GM19455 (cell line): ENCODE measurements around the gene MUC6.

ENCODE experiments used
- ATAC-seq: cut with Tn5 transposase; IDR thresholded peaks from one replicate; pipeline ENCODE4 v1.9.1; 2021; ENCODE audit not compliant: unreplicated experiment

MUC6 gene

DNA sequence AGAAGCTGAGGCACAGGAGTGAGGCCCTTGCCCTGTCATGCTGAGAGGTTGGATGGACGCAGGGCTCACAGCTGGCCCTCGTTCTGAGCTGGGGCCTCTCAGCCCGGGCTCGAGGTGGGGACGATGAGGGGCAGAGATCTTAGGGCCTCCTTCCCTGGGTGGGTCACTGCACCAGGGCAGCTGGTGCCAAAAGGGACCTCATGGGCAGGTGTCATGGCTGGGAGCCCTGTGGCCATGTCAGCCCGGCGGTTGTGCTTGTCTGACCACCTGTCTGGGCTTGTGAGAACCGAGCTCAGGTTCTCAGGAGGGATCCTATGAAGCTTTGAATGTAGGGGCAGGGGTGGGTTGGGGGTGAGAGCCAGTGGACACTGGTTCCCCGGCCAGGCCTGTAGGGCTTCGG is 1.8 kb upstream of the MUC6 start:
- no peak for ATAC-seq

DNA sequence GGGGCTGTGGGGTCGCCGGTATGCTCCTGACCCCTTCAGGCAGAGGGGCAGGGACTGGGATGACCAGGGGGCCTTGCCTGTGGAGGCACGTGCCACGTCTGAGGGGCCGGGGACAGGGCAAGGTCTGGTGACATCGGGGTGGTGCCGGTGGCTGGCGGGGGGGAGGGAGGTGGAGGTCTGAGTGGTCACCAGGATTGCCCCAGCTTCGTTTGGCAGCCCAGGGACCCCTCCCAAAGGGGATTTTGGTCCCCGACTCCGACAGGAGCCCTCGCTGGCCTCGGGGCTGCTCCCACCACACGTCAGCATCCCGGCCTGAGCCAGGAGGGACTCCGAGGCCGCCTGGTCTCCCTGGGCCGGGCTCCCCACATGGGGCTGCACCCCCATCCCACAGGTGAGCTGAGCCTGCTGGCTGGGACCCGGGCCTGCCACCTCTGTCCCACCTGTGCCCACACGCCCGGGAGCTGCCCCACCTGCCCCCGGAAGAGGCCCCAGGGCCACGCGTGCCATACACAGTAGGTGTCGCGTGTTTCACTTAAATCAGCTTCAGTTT is 1.1 kb upstream of the MUC6 start:
- ATAC-seq, result no peak

DNA sequence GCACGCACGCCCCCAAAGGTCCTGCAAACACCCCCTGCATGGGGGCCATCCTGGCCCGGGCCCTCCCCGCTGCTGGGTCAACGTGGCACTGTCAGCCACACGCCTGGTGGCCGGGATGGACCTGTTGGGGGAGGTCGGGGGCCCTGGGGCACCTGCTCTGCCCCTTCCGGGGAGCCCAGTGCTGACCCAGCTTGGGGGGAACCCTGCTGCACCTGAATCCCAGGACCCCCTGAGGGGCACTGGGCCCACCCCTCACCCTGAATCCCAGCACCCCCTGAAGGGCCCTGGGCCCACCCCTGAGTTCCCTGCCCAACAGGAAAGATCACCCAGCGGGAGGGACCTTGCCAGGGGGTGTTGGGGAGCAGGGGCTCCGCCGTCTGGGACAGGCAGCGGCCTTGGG is 413 bp upstream of the MUC6 start:
- no peak for ATAC-seq

DNA sequence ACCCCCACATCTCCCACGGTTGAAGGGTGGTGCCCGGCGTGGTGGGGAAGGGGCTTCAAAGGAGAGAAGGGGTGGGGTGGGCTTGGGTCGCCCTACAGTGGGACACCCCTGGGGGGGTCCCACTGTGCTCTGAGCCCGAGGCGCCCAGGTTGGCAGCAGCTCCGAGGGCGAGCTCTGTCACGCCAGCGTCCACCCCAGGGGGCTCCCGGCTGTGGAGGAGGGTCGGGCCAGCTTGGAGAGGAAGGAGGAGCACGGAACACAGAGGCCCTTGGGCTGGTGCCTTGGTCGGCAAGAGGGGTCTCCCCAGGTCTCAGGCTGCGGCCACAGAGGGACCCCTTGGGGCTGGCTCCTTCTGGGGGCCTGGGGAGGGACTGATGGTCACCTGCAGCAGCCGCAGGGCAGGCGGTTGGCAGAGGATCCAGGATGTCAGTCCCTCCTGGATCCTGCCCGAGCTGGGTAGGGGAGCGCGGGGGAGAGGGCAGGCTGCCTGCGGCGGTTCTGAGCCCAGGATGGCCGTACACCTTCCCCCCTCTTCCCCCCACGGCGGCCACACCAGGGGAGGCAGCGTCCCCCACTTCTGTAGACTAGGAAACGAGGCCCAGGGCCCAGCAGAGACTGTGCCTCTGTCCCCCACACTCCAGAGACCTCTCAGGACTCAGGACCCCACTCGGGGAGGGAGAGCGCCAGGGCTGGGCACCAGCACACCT is 788 bp downstream of the MUC6 start:
- no peak for ATAC-seq

DNA sequence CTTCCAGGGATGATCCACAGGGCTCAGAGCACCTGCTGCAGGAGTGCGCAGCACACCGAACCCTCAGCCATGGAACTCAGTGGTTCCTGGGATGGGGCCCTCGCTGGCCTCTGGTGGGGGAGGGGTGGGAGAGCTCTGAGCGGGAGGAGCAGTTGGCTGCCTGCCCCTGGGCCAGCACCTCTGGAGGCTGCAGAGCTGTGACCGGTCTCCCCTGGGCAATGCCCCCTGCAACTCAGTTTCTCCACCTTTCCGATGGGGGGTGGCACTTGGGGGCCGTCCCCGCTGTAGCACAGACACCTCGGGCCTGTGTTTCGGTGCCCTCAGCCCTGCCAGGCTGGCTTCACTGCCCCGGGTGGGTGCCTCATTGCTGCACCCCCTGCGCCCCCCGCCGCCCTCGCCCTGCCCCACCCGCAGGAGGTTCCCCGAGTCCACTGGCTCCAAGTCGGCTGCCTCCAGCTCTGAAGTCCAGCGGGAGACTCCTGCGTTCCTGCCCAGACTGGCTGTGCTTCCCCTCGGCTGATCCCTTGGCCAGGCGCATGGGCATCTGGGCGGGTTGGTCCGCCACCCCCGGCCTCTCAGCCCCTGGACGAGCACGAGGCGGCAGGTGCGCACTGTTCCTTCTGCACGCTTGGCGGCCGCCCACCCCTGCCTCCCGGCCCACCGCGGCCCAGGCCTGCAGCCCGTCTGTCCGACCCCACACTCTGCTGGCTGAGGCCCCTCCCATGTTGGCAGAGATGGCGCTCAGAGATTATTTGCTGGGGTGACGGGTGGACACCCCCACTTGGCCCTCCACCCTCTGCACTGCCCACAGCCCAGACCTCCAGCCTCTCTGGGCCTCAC is 1.8 kb downstream of the MUC6 start:
- no peak for ATAC-seq

DNA sequence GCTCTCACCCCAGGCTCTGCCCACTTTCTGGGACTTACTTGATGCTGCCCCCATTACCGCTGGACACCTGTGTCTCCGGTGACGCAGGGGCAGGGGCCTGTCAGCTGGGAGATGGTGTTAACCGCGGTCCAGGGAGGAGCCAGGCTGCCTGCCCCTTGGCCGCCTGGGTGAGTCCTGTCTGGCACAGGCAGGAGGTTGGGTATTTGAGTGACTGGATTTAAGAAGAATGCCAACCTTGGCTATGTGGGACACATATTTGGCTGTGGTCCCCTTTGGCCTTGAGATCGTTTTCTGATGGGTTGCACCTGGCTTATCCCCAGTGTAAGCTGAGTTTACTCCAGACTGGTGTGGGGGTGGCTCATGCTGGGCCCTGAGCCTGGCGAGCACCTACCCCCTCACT is 2.5 kb downstream of the MUC6 start:
- no peak for ATAC-seq

DNA sequence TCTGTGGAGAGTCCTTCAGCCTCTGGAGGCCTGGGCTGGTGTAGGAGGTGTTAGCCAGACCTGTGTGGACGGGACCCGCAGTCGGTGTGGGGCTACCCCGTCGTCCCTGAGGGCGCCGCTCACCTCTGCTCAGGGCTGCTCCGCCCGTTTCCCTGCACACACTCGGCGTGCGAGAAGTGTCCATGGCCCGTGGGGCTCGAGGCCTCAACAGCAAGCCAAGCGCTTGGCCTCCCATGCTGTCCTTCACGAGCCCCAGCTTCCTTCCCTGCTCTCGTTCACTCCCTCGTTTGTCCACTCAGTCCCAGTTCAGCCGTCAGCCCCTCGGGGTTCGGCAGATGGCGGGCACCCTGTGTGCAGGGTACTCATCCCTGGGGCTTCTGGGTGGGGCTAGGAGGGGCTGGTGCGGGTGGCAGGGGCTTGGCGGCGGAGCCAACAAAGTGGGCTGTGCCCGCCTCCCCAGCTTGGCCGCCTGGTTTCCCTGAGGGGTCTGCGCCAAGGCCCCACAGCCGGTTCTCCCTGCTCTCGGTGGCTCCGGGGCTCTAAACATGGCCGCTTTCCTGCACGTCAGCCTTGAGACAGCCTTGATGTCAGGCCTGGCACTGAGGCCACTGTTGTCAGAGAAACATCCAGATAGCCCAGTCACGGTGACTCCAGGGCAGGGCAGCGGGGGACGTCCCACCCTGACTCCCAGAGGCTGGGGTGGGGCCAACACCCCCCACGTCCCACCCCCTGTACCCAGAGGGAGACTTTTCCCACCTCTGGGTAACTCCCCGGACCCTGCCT is 3.3 kb downstream of the MUC6 start:
- ATAC-seq, result no peak

DNA sequence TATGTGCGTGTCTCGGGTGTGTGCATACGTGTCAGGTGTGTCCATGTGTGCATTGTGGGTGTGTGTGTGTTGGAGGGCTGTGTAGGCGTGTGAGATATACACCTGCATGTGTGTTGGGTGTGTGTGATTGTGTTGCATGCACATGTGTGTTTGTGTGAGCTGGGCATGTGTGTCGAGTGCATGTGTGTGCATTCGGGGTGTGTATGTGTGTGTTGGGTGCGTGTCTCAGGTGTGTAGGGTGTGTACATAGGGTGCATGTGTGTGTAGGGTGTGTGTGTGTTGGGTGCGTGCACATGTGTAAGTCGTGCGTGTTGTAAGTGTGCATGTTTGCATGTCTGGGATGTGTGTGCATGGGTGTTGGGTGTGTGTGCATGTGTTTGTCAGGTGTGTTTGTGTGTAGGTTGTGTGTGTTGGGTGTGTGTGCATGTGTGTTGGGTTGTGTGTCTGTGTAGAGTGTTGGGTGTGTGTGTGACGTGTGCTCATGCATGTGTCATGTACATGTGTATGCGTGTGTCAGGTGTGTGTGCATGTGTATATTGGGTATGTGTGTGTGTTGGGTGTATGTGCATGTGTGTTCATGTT is 4.1 kb downstream of the MUC6 start:
- no peak for ATAC-seq

DNA sequence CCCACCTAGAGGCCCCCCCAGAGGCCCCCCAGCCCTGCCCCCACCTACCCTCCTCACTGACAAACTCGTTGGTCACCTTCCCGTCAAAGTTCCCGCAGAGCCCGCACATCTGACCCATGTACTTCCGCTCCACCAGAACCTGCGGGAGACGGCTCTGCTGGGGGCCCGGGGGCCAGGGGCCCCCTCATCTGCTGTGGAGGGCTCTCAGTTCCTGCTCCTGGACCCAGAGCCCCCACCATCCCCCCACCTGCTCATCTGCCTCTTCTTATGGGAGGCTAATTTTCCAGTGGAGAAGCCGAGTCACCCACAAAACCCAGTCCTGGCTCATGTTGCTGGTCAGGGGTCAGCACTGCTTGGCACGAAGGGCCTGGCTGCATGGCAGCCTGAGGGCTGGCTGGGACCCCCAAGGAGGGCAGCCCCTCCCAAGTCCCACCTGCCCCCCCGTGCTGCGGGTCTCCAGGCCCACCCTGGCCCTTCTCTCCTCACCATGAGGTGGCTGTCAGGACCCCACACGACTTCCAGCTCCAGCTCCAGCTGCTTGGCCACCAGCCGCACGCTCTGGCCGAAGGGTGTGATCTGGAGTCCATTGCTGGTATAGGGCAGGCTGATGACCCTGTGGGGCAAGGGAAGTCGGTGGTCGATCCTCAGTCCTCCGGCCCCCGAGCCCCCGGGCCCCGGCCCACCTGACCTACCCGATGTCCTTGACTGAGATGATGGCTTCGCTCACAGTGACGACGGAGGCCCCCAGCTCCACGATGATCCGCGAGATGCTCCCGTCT is 5.2 kb downstream of the MUC6 start:
- no peak for ATAC-seq

DNA sequence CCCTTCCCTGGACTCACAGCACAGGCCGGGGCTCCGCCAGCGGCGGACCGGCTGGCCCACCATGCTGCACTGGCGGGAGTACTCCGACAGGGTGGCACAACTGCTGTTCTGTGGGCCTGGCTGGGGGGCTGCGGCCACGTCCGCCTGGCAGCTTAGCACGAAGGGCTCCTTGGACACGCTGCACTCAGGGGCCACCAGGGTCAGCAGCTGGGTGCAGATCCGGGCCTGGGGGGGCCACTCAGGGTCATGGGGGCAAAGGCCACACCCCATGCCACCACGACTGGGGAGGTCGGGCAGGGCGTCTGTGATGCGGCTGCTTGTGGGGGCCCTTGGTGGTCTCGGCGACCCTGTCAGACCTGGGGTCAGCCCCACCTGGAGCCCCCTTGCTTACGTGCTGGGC is 6.0 kb downstream of the MUC6 start:
- no peak for ATAC-seq

DNA sequence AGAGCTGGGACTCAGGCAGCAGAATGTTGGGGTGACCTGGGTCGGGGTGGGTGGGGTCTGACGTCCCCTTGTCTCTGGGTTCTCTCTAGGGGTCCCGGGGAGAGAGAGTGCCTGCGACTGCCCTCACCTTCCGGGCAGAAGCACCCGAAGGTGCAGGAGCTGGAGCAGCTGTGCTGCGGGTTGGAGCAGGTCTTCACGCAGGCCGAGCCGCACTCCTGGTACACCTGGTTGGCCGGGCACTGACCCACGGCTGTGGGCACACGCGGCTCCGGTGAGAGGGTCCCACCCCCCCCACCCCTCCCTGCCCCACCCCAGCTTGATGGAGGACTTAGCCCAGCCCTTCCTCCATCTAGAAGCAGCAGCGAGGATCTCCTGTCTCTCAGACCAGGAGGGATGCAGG is 6.4 kb downstream of the MUC6 start:
- no peak for ATAC-seq

DNA sequence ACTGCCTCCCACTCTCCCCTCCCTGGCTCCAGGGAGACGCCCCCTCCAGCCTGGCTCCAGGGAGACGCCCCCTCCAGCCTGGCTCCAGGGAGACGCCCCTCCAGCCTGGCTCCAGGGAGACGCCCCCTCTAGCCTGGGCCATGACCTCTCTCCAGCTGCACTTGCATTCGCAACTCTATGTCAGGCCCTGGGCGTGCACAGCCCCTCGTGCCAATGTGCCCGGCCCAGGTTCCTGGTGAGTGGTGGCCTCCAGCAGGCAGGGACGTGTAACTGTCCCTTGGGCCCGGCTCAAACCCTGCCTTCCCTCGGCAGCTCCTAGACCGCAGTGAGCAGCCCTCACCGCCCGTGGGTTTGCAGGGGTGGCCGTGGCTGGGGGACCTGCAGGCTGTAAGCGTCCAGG is 6.9 kb downstream of the MUC6 start:
- ATAC-seq, result no peak

DNA sequence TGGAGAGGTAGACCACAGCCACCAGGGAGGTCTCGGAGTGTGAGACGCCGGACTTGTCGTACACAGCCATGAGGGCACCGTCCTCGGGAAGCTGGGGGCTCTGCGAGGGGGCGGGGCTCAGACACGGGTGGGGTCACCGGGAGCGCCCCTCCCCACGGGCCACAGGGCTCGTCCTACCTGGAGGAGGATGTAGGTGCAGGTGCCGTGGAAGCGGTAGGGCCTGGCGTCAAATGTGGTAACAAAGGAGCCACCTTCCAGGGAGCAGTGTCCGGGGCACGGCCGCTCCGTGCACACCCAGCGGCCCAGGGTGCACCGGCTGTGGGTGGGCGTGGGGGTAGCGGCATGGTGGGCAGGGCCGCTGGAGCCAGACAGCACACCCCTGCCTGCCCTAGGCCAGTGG is 7.5 kb downstream of the MUC6 start:
- ATAC-seq, result no peak

DNA sequence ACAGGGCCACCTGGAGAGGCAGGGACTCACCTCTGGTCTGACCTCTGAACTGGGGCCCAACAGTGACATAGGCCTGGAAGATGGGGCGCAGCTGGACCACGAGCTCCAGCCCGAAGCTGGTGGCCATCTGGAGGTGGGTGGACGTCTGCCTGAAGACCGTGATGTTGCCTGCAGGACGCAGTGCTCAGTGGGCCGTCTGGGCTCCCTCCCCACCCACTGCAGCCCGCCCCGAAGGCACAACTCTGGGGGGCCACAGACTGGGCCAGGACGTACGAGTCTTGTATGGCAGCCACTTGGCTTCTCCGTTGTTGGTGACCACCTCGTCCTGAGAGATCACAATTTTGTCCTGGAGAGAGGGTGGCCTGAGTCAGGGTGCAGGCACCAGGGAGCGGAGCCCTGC is 7.9 kb downstream of the MUC6 start:
- ATAC-seq, result no peak

DNA sequence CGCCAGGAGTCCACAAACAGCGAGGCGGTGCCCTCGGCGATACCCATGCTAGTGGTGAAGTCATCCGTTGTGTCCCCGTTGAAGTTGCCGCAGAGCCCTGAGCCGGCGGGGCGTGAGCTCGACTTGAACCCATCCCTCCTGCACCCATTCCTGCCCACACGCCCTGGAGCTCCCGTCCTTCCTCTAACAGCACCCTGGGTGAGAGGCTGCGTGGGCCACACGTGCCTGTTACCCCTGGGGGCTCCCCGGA is 8.3 kb downstream of the MUC6 start:
- ATAC-seq, result no peak

DNA sequence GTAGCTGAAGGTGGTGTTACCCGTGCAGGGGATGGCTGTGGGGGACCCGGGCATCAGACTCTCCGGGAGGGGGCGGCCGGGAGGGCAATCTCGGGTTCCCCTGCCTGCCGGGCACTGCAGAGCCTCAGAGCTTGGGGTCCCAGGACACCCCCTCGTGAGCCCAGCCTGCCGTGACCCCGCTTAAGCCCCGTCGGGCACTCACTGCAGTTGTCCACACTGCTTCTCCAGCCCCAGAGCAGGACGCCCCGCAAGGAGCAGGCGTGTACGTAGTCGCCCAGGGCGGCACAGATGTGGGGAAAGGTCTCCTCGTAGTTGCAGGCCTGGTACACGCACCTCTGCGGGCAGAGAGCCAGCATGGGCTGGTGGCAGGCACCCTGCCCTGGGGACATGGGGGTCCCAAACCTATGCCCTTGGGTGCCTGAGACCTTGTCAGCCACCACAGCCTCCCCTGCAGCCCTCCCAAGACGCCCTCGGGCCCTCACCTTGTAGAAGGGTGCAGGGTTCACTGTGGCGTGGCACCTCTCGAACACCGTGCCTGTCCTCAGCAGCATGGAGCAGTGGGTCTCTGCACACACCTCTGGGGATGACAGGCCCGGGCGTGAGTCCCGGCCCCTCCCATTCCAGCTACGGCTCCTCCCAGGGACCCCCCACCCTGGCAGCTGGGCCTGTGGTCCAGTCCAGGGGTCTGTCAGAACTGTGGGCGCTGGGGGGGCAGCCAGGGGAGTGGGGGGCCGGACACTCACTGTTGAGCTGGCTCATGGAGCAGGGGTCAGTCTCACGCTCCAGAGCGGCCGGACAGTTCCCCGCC is 8.8 kb downstream of the MUC6 start:
- no peak for ATAC-seq

DNA sequence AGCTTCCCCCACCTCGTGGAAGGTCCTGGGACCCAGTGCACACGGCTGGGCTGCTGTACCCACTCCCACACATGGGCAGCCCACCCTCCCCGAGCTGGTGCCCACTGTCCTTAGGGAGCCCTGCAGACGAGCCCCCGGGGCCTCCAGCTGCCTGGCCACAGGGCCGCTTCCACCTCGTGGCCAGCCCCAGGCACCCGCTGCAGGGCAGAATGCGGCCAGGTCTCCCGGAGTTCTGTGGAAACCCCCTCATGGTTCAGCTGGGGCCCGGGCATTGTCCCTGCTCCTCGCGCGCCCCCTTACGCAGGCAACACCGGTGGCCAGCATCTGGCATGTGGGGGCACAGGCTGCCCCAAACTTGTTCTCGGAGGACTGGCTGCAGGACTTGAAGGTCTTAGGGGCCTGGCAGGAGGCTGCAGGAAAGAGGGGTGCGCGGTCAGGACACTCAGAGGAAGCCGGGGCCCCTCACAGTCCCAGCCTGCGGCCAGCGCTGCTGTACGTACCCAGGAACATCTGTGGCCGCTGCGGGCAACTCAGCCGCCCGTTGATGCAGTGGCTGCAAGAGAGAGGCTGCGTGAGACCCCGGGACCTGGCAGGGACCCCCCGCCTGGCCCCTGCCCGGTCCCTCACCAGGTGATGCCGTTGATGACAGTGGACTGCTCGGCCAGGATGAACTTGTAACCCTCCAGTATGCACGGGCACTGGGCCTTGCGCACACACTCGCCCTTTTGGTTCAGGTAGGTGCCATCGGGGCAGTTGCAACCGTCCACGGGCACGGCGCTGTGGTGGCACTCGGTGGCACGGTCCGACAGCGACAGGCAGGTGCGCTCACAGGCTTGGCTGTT is 9.7 kb downstream of the MUC6 start:
- no peak for ATAC-seq

DNA sequence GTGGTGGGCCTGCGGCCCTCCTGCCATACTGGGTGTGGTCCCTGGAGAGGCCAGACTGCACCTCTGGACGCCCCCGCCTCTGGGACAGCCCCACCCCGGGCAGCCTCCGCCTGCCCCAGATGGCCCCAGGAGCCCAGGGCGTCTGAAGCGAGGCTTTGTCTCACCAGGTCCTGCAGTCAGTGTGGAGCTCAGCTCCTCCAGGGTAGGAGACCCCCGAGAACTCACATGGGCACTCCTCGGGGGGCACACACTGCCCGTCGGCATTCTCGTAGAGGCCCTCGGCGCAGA is 10.4 kb downstream of the MUC6 start:
- ATAC-seq, result no peak

DNA sequence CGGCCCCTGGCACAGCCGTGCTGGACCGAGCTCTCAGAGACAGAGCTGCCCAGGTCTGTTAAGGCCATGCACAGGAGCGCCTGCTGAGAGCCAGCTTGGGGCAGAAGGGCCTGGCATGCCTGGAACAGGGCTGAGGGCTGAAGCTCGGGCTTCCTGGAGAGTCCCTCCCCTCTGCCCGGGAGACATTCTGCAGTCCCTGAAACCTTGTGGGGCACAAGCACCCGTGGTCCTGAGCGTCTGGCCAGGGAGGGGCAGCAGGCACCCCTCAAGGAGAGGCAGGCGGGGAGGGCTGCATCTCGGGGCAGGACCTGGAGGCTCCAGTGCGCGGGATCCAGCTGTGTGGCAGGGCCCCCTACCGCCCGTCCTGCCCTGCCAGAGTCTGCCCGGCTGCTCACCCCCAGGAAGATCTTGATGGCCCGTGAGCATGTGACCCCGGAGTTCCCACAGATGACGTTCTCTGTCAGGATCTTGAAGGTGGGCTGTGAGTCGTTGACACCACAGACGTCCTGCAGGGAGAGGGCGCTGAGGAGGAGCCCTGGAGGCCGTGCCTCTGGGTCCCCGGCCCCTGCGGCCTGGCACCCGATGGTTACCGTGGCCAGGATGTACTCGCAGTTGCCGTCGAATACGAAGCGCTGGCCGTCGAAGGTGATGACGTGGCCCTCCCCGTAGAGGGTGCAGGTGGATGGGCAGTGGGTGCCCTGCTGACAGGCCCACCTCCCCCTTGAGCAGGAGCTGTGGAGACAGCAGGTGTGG is 10.9 kb downstream of the MUC6 start:
- no peak for ATAC-seq
